ENCODE data around the gene TFDP2. TPM values are rescaled to one million over a fixed set of nuclear protein-coding genes. Genes with fewer than 3 reads are reported as not detected.

Gene TFDP2
- total RNA-seq, 1 experiment from 2014 or later, result 55.4 TPM

DNA sequence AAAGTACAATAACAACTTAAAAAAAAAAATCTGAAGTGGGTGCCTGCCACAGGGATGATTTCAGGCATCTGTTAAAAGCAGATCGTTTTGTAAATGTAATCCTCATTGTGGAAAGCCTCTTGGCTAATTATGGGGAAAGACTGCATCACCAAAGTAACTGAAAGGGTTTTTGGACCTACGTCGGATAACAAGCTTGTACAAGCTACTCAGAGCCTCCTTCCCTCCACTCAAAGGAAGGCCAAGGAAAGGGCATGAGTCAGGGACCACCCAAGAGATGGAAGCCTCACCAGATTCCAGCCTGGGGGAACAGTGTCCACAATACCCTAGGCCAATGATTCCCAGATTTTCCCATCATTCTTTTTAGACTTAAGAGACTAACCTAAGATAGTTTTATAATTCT, 188.6 kb downstream of the TFDP2 start:
- no peaks in the 10 kb centered on the region for H4K20me1 ChIP-seq (ENCODE audit: insufficient read depth)
- H3K4me2 ChIP-seq (ENCODE audit: low read length), result peak overlapping the region; percentile 45; the same call in 1 of the 2 replicates
- H3K79me2 ChIP-seq (ENCODE audit: insufficient read depth, low read length), result no peaks in the 10 kb centered on the region
- no peaks in the 10 kb centered on the region for H3K9me3 ChIP-seq (ENCODE audit: control insufficient read depth in 1 of 2, insufficient read depth in 1 of 2, low read depth in 1 of 2, low read length in 2 of 2)
- no TSS peak for BruUV-seq (replicated peaks)
- ATAC-seq, result no peak
- H2AFZ ChIP-seq (ENCODE audit: low read depth, low read length, poor library complexity, severe bottlenecking), result no peak overlapping the region
- peaks cover 17 to 18% of the 10 kb centered on the region in 2 experiments for H3K4me1 ChIP-seq (ENCODE audit: control insufficient read depth in 1 of 2, insufficient read depth in 2 of 2, low read length in 2 of 2)
- no peak for TF ChIP-seq ELF1 (IDR thresholded peaks at IDR 0.05; ENCODE audit: borderline replicate concordance, low read depth)
- TF ChIP-seq SRF (IDR thresholded peaks at IDR 0.05; ENCODE audit: low read depth), result no peak
- no peak for TF ChIP-seq EZH2phosphoT487 (IDR thresholded peaks at IDR 0.05; ENCODE audit: borderline replicate concordance)
- TF ChIP-seq POLR2A (IDR thresholded peaks at IDR 0.05; ENCODE audit: borderline replicate concordance, extremely low read depth, insufficient read depth, insufficient read length), result no peak
- TF ChIP-seq YY1 (IDR thresholded peaks at IDR 0.05; ENCODE audit: extremely low read depth, insufficient replicate concordance, low read depth, low read length), result no peak
- TF ChIP-seq ZBTB33 (IDR thresholded peaks at IDR 0.05; ENCODE audit: extremely low read depth, insufficient replicate concordance, low read length), result no peak
- TF ChIP-seq MAX (IDR thresholded peaks at IDR 0.05), result no peak
- no peak for TF ChIP-seq SP1 (IDR thresholded peaks at IDR 0.05; ENCODE audit: low read depth)
- POLR2A ChIA-PET, result no interaction called here
- no peaks in the 10 kb centered on the region for H3K9me2 ChIP-seq (ENCODE audit: insufficient read depth)
- peak overlapping the region; percentile 52; the same call in 1 of the 2 replicates for H3K27ac ChIP-seq (ENCODE audit: low read depth, low read length)
- H3K9ac ChIP-seq (ENCODE audit: low read length), result no peak overlapping the region
- no peak overlapping the region for H3K4me3 ChIP-seq (replicated peaks in 1 of 2; ENCODE audit: low read depth in 1 of 2, low read length in 2 of 2)
- no peak for DNase-seq (ENCODE audit: low read depth, low spot score)
- no peaks in the 10 kb centered on the region for H3K27me3 ChIP-seq (ENCODE audit: insufficient read depth, low read length)
- intact Hi-C loops (cut with micrococcal nuclease), result loop anchor here (5.0 kb wide), 1 partner anchor 167 kb away; no protein-coding TSS in a partner anchor
- RAD21 ChIA-PET (ENCODE audit: low non-redundant PET in 1 of 2, low total read pairs in 2 of 2, uncharacterized antibody in 2 of 2, unreplicated experiment in 2 of 2), result no interaction called here
- CTCF ChIA-PET, result no interaction called here
- no peaks in the 10 kb centered on the region for H3K36me3 ChIP-seq (ENCODE audit: control insufficient read depth in 1 of 2, insufficient read depth in 2 of 2, low read length in 2 of 2)

Data from HCT116 (cell line).